ENCODE data around the gene BCL2L14. TPM values are rescaled to one million over a fixed set of nuclear protein-coding genes. Genes with fewer than 3 reads are reported as not detected.

The BCL2L14 gene
- total and polyA plus RNA-seq, 9 of the 15 experiments (the other 6 are each of a cell fraction or from before 2014, with no cell fraction given) = not detected

- Histone ChIP-seq H3K4me3 (no peak overlapping the region), H3K9me3 (replicated peaks; ENCODE audit: control insufficient read depth, insufficient read depth, low read depth, low read length) (no peaks in the 10 kb centered on the region), H4K20me1 (replicated peaks; ENCODE audit: control insufficient read depth, insufficient read depth, low read length) (no peaks in the 10 kb centered on the region), H3K79me2 (ENCODE audit: control insufficient read depth, insufficient read depth, low read length) (no peaks in the 10 kb centered on the region), H3K9ac (ENCODE audit: insufficient read depth in 1 of 2, low read depth in 2 of 2, low read length in 2 of 2) (no peak overlapping the region), H3K36me3 (ENCODE audit: control insufficient read depth, insufficient read depth, low read length) (peaks cover 21% of the 10 kb centered on the region; the same call in 1 of the 3 replicates), H3K27me3 (ENCODE audit: control insufficient read depth in 2 of 2, insufficient read depth in 2 of 2, low read length in 2 of 2) (no peaks in the 10 kb centered on the region), H3K4me1 (replicated peaks in 1 of 2; ENCODE audit: control insufficient read depth in 2 of 2, insufficient read depth in 2 of 2, low read length in 2 of 2) (no peaks in the 10 kb centered on the region), H2AFZ (ENCODE audit: low read depth, low read length) (no peak overlapping the region), H3K27ac (ENCODE audit: extremely low read depth, low read depth, low read length) (no peak overlapping the region), H3K9me1 (ENCODE audit: control insufficient read depth, insufficient read depth, low read length) (no peaks in the 10 kb centered on the region), H3K4me2 (ENCODE audit: insufficient read depth, low read length) (no peak overlapping the region)
- in situ Hi-C loops (cut with MboI) = no loop called here
- ATAC-seq (no peak), FAIRE-seq (no peak), DNase-seq (ENCODE audit: extremely low read depth in 1 of 4, low spot score in 3 of 4) (no peak)
- 64% methylated on average over 2 of the region's 2 CpGs for whole genome bisulfite sequencing (ENCODE audit: insufficient coverage, low coverage, missing lambda C conversion rate)
- ChIA-PET POLR2A (interaction anchor here (0.6 kb wide), 1 partner anchor 128 kb away, joined by 4 read pairs; no protein-coding TSS in a partner anchor), CTCF (ENCODE audit: low intra/inter-chr PET ratio) (no interaction called here)
- intact Hi-C loops (cut with micrococcal nuclease) = no loop called here
- TF ChIP-seq KLF6 (CRISPR knock-in tag; IDR thresholded peaks at IDR 0.05; ENCODE audit: borderline replicate concordance) = no peak
- no peak for TF ChIP-seq ARID3B (CRISPR knock-in tag; IDR thresholded peaks at IDR 0.05; ENCODE audit: borderline replicate concordance)
- no peak for TF ChIP-seq MCM2 (IDR thresholded peaks at IDR 0.05; ENCODE audit: low read depth)
- no peak for TF ChIP-seq CBFB (CRISPR knock-in tag; IDR thresholded peaks at IDR 0.05)
- TF ChIP-seq MIER1 (IDR thresholded peaks at IDR 0.05; ENCODE audit: low read depth) = no peak
- no peak for TF ChIP-seq SMARCB1 (IDR thresholded peaks at IDR 0.05; ENCODE audit: insufficient read length, low read depth)
- no peak for TF ChIP-seq ARID2 (IDR thresholded peaks at IDR 0.05)
- no peak for TF ChIP-seq DIDO1 (tag; IDR thresholded peaks at IDR 0.05; ENCODE audit: low read depth)
- no peak for TF ChIP-seq IRF2 (CRISPR knock-in tag; IDR thresholded peaks at IDR 0.05)
- TF ChIP-seq ZNF121 (CRISPR knock-in tag; conservative IDR thresholded peaks at IDR 0.05) = no peak
- TF ChIP-seq PCBP2 (IDR thresholded peaks at IDR 0.05; ENCODE audit: low read depth, low read length, poor library complexity, severe bottlenecking) = no peak
- no peak for TF ChIP-seq ZNF197 (CRISPR knock-in tag; IDR thresholded peaks at IDR 0.05; ENCODE audit: low read depth)
- no peak for TF ChIP-seq BRCA1 (IDR thresholded peaks at IDR 0.05)
- no peak for TF ChIP-seq BRCA1 (CRISPR knock-in tag; IDR thresholded peaks at IDR 0.05)
- no peak for TF ChIP-seq DNMT1 (IDR thresholded peaks at IDR 0.05)
- TF ChIP-seq CREBBP (IDR thresholded peaks at IDR 0.05; ENCODE audit: low read depth, low read length) = no peak
- TF ChIP-seq E2F6 (IDR thresholded peaks at IDR 0.05; ENCODE audit: borderline replicate concordance in 1 of 2, extremely low read depth in 1 of 2, insufficient read depth in 1 of 2, insufficient read length in 1 of 2, low read depth in 1 of 2, low read length in 1 of 2, poor library complexity in 1 of 2, severe bottlenecking in 1 of 2) = no peak
- no peak for TF ChIP-seq NCOA4 (IDR thresholded peaks at IDR 0.05; ENCODE audit: partially characterized antibody)
- TF ChIP-seq MEF2A (IDR thresholded peaks at IDR 0.05; ENCODE audit: control insufficient read depth, low read depth, low read length) = no peak
- no TSS peak for BruUV-seq (replicated peaks)
Observed at GRCh38 chr12:12116677-12117076, 45.9 kb downstream of the BCL2L14 start.

All from K562 (cell line).